Prostate gland (tissue), 2 donors: ENCODE data around the gene HIBCH.

Experiments used
- POLR2A ChIP-seq: fragments of 450-650 bp; IDR thresholded peaks from one replicate; pipeline ENCODE4 v1.6.1; 2016; ENCODE audit warnings: antibody characterized with exemption, mild to moderate bottlenecking
- TF ChIP-seq, protein P1 (sequence below), 4 experiments: fragments of 200-600 bp in 2 of 4; fragments of 450-650 bp in 2 of 4; sonication (generic) in 2 of 4; IDR thresholded peaks; 1 replicate in 3 of 4; 2 replicates in 1 of 4; pipeline ENCODE4 v1.5.1; 2016 to 2019; ENCODE audit warnings: antibody characterized with exemption in 4 of 4, mild to moderate bottlenecking in 2 of 4, moderate library complexity in 2 of 4

GRCh38 chr2:190215620-190216019, 104.0 kb downstream of the HIBCH start:
- no peak for TF ChIP-seq POLR2A
- TF ChIP-seq, protein P1, sequence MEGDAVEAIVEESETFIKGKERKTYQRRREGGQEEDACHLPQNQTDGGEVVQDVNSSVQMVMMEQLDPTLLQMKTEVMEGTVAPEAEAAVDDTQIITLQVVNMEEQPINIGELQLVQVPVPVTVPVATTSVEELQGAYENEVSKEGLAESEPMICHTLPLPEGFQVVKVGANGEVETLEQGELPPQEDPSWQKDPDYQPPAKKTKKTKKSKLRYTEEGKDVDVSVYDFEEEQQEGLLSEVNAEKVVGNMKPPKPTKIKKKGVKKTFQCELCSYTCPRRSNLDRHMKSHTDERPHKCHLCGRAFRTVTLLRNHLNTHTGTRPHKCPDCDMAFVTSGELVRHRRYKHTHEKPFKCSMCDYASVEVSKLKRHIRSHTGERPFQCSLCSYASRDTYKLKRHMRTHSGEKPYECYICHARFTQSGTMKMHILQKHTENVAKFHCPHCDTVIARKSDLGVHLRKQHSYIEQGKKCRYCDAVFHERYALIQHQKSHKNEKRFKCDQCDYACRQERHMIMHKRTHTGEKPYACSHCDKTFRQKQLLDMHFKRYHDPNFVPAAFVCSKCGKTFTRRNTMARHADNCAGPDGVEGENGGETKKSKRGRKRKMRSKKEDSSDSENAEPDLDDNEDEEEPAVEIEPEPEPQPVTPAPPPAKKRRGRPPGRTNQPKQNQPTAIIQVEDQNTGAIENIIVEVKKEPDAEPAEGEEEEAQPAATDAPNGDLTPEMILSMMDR (IDR thresholded peaks at IDR 0.05) = no peak
